Inferior parietal cortex (tissue), 1 donor: ENCODE data around the gene NEK4.
"Not testable (repeated sequence)": the region's sequence is repeated elsewhere in the genome, so short reads cannot be mapped to it uniquely, and the experiment has no call there.

ENCODE experiments used
- DNase-seq: peaks from one replicate; pipeline ENCODE4 v3.0.0-alpha.2; 2016; ENCODE audit errors: extremely low spot score

The NEK4 gene

DNA sequence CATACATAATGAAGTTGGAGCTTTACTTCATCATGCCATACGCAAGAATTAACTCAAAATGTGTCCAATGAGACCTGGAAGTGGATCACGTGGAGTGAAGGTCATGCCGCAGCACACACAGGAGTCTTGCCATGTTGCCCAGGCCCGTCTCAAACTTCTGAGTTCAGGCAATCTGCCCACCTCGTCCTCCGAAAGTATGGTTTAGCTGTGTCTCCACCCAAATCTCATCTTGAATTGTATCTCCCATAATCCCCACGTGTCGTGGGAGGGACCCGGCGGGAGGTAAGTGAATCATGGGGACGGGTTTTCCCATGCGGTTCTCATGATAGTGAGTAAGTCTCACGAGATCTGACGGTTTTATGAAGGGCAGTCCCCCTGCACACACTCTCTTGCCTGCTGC, 39.1 kb downstream of the NEK4 start:
- DNase-seq = no peak

DNA sequence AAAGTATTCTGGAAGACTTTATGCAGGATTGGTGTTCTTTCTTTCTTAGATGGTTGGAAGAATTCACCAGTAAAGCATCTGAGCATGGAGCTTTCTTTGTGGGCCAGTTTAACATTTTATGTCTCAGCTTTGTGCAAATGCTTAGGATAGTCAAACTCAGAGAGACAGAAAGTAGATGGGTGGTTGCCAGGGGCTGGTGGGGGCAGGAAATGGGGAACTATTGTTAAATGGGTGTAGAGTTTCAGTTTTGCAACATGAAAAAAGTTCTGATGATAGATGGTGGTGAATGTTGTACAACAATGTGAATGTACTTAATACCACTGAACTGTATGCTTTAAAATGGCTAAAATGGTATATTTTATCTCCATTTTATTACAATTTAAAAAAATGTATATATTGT, 40.1 kb downstream of the NEK4 start:
- DNase-seq = no peak

DNA sequence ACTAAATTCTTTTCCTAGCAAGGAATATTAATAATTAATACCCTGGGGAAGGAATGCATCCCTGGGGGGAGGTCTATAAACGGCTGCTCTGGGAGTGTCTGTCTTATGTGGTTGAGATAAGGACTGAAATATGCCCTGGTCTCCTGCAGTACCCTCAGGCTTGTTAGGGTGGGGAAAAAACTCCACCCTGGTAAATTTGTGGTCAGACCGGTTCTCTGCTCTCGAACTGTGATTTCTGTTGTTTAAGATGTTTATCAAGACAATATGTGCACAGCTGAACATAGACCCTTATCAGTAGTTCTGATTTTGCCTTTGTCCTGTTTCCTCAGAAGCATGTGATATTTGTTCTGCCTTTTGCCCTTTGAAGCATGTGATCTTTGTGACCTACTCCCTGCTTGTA, 42.0 kb downstream of the NEK4 start:
- not testable (repeated sequence) for DNase-seq

DNA sequence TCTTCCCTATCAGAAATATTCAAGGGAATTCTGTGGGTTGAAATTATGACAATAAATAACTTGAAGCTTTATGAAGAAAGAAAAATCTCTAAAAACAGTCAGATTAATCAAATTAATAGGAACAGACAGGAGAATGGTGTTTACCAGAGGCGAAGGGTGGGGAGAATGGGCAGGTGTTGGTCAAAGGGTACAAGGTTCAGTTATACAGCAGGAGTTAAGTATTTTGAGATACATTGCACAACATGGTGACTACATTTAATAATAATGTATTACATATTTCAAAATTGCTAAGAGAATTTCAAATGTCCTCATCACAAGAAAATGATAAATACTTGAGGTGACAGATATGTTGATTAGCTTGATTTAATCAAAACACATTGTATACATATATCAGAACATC, 46.2 kb downstream of the NEK4 start:
- DNase-seq = no peak

DNA sequence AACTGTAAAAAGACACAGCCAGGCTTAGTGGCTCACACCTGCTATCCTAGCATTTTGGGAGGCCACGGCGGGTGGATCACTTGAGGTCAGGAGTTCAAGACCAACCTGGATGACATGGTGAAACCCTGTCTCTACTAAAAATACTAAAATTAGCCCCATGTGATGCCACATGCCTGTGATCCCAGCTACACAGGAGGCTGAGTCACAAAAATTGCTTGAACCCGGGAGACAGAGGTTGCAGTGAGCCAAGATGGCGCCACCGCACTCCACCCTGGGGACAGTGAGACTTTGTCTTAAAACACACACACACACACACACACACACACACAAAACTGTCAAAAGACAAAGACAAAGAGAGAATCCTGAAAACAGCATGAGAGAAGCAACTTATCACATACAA, 46.8 kb downstream of the NEK4 start:
- DNase-seq = no peak

DNA sequence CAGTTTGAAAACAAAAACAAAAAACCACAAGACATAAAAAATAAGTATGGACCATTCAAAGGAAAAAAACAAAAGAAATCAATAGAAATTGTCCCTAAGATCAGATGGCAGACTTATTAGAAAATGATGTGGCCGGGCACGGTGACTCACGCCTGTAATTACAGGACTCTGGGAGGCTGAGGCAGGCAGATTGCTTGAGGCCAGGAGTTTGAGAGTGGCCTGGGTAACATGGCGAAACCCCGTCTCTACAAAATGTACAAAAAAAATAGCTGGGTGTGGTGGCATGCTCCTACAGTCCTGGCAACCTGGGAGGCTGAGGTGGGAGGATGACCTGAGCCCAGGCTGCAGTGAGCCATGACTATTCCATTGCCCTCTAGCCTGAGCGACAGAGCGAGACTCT, 48.2 kb downstream of the NEK4 start:
- no peak for DNase-seq

DNA sequence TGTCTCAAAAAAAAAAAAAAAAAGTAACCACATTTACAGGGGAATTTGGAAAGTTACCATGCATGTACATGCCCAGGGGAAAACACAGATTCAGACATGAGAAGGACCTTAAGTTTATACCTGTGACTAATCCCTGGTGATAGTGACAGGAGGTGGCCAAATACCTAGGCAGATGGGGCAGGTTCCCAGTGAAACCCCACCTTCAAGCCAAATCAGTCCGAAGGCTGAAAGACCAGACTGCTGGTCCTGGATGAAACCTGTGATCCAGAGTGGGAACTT, 49.1 kb downstream of the NEK4 start:
- no peak for DNase-seq

DNA sequence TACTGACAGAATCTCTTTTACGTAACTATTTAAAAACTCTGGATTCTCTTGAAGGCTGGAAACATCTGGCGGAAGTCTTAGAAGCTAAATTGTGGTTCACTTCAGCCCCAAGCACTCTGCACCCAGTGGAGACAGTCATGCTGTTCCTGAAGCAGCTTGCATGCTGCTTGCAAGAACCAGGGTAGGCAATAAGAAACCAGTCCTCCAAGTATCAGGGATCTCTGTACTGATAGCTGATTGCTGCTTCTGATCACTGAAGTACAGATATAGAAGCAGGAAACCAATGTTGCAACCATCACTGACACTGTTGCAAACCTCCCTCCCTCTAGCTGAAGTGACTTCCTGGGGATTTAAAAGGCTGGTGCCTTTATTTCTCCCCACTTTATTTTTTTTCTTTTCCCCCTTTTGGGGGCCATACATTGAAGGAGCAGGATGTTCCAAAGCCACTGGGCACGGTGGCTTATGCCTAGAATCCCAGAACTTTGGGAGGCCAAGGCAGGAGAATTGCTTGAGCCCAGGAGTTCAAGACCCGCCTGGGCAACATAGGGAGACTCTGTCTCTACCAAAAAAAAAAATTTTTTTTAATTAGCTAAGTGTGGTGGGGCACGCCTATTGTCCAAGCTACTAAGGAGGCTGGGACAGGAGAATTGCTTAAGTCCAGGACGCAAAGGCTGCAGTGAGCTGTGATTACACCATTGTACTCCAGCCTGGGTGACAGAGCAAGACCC, 49.6 kb downstream of the NEK4 start:
- DNase-seq = no peak

DNA sequence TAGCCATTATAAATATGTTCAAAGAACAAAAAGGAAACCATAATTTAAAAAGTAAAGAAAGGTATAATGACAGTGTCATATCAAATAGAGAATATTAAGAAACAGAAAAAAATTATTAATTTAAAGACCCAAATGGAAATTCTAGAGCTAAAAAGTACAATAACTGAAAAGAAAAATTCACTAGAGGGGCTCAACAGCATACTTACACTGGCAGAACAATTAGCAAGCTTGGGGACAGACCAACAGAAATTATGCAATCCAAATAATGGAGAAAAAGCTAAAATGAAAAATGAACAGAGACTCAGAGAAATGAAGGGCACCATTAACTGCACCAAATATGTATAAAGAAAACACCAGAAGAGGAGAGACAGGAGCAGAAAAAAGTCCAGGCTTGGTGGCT, 51.1 kb downstream of the NEK4 start:
- DNase-seq = no peak

DNA sequence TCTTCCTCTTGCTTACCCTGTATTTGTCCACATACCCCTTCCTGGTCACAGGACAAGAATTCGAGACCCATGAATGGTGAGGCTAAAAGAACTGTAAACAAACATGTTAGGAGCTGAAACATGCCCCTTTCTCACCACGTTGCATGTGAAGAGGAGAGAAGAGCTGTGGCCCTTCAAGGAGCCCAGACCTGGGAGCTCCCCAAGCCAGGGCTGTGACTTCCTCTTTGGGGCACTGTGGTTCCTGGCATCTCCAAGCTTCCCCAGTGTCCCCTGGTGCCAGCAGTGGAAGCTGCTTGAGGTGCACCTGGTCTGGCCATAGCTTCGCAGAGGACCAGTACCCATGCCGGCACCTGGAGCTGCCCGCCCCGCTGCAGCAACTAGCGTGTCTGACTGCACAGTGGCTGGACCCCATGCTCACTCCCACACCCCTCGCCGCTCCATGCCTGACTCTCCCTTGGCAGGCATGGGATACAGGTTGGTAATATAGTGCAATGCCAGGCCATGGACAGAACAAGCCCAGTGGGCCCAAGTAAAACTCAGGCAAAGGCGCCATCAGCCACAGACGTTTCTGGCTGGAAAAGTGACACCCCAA, 54.9 kb downstream of the NEK4 start:
- DNase-seq = no peak

DNA sequence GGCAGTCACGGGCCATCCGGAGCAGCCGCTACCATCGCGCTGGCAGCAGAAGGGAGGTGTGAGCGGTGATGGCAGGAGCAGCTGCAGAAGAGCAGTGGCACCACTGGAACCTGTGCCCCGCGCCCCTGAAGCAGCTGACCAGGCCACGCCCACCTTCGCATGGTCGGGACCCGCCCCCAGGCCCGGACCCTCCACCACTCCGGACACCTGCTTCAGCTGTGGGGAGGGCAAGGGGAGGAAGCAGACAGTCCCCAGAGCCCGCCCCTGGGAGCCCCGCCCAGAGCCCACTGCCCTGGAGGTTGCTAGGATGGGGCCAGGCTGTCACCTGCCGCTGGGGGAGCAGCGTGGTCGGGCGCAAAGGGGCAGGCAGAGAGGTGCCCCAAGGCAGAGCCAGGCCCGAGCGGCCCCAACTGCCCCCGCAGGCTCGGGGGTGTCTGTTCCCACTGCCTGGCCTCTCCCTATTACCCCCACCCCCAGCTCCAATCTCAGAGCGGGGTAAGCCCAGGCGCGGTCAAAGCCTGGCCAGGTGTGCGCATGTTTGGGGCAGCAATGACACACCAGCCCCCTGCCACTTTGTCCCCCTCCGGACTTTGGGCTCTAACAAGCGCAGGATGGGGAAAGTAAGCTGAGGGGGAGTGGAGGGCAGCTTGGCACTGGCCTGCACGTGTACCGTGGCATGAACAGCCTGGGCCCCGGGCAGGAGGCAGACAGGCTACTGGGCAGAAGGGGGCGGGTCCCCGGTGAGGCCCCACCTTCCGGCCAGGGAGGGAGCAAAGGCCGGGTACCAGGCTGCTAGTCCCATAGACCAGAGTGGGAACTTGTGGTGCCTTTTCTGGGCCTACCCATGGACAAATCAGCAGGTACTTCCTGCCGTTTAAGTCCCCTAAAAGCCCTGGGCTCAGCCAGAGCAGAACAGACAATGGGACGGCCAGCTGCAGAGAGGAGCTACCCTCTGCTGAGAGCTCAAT, 56.1 kb downstream of the NEK4 start:
- no peak for DNase-seq

DNA sequence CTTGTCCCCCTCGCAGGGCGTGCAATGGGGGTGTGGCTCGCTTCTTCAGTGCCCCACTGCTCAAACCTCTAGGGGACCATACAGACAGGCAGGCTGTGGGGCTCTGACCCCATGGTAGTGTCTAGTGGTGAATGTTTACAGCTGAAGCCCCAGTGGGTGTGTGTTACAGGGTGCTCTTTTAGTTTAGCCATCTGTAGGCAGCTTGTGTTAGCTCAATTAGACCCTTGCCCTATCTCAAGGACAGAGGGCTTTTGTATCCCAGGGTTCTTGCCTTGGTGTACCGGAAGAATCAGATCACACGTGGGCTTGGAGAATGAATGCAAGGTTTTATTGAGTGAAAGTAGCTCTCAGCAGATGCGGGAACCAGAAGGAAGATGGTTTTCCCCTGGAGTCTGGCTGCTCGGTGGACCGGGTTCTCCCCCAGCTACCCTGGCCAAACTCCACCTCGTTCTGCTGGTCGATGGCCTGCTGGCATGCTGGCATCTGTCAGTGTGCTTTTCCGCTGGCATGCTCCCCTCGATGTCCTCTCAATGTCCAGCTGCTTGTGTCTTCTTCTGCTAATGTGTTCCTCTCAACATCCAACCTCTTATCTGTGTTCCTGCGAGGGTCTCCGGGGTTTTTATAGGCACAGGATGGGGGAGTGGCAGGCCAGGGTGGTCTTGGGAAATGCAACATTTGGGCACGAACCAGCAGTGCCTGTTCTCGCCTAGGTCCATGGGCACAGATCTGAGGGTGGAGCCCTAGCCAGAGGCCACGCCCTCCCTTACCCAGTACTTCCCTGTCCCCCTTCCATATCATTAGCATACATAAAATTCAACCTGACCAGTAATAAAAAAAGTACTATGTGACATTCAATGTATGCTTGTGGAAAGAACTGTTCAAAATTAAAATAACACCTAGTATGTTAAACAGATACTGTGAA, 58.2 kb downstream of the NEK4 start:
- no peak for DNase-seq

DNA sequence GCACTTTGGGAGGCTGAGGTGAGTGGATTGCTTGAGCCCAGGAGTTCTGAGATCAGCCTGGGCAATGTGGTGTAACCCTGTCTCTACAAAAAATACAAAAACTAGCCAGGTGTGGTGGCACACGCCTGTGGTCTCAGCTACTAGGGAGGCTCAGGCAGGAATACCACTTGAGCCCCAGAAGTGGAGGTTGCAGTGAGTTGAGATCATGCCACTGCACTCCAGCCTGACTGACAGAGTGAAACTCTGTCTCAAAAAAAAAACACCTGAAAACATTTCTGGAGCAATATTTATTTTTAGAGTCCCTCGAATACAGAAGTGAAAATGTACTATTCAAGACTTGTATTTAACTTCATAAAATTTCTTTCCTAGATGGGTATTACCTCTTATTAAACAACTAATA, 60.2 kb downstream of the NEK4 start:
- no peak for DNase-seq

DNA sequence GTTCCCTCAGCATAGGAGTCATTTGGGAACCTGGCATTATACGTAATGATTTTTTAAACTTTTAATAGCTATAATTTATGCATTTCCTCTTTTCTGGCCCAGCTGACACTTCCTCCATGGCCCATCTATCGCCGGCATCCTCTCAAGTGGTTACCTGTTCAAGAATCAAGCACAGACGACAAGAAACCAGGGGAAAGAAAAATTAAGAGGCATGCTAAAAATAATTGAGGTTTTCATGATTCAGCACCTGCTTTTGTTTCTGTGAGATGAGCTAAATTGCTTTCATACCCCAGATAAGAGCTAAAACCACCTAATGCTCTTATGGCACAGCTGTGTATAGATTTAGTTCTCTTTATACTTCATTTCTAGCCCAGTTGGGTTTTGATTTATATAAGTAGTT, 63.2 kb downstream of the NEK4 start:
- DNase-seq = no peak

DNA sequence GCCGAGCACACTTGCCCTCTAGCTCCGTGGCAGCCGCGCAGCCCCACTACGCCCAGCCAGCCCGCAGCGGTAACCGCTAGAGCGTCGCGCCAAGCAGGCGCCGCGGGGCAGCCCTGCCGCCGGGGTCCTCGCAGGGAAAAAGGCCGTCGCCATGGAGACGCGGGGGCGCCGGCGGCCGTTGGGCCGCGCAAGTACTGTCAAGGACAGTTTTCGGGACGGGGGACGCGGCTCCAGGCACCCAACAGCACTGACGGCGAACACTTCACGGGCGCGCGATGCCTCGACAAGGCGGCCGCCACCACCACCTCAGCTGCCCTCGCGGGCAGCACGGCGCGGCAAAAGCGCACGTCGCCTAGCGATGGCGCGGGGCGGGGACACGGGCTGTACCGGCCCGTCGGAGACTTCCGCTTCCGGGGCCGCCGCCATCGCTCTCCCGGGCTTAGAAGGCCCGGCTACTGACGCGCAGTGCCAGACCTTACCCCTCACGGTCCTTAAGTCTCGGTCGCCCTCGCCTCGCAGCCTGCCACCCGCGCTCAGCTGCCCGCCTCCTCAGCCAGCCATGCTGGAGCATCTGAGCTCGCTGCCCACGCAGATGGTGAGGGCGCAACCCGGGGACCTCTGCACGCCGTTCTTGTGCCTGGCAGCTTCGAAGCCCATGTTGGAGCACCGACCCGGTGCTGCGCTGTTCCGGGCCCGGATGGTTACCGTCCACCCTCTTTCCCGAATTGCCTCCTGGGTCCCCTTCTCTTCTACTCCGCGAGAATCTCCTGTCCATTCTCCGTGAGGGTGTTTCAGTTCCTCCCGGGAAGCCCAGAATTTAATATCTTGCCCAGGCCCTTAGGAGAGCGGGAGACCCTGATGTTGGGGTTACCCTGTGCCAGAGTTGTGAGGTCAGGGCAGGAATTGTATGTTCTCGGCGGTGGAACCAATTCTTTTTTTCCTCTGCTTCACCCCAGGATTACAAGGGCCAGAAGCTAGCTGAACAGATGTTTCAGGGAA, 64.8 kb downstream of the NEK4 start, which contains the start of the genes GLT8D1 and SPCS1:
TSS of gene GLT8D1 (minus strand) at position 104 of the 999 bp plus-strand sequence. CDS start 5,331 bp downstream, outside the sequence.
TSS of gene SPCS1 (plus strand) at position 419 of the 999 bp plus-strand sequence. CDS start at position 560, 141 bp downstream.
- DNase-seq = peak; percentile 89

DNA sequence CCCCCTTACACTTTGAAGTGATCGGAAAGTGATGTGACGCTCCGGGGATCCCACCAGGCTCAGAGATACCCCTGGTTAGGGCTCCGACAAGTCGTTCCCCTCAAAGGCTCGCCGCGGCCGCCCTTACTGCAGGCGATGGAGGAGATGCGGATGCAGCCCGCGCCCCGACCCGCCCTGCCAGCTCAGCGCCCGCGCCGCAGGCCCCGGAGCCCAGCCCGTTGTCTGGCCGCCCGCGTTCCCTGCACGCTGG, 65.4 kb downstream of the NEK4 start:
- no peak for DNase-seq

DNA sequence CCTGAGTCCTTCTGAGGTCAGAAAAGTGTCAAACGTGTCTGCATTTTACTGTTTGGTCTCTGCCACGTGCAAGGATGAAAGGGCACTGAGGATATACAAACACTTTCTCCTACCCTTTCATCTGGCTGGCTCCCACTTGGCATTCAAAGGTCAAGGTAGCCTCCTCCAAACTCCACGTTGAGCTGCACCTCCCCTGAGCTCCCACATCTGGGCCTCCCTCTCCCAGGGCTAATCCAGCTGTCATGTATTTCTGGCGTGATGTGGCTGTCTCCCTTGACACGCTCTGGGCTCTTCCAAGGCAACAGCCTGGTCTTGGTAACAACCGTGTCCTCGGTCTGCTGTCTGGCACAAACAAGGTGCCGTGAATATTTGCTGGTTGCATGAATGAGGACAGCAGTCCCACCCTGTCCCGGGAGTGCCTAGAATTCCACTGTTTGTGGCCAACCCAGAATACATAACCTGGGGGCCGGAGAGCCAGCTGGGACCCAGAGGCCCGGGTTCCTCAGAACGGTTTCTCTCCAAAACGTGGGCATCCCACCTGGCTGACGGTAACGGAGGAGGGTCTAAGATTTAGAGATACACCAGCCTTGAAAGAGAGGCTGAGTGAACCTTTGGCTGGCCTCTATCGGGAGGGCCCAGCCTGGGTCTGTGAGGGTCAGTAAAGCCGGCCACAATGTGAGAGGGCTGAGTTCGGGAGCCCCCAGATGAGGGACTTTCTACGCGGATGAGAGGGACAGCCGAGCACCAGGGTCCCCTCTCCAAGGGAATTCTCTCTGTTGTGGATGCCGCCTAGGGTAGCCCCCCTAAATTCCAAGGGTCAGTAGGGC, 65.9 kb downstream of the NEK4 start:
- DNase-seq = no peak

DNA sequence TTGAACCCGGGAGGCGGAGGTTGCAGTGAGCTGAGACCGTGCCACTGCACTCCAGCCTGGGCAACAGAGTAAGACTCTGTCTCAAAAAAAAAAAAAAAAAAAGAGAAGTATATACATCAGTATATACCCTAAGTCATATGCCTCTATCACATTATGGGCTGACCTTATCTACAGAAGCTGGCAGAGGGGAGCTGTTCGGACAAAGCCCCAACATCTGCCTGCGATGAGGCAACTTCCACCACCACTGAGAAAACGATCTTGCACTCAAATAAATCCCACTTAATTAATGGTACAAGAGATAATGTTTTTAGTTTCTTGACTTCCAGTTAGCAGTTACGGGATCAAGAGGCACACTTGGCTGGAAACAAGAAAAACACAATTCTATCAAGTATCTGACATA, 67.4 kb downstream of the NEK4 start:
- DNase-seq = no peak

DNA sequence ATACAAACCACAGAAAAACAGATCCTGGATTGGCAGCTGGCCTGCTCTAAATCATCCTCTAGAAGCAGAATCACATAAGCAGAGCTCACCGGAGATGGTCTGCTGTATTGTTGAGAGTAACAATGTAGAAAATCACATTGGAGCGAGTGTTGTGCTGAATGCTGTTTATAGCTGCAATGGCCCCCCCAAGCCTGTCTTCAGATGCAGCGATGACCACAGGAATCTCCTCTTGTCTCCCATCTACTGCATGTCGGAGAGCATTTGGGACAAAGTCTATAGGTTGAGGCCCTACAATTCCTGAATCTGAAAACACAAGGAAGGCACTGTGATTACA, 73.1 kb downstream of the NEK4 start:
- no peak for DNase-seq
